ENCODE data around the gene VCPKMT. TPM values are rescaled to one million over a fixed set of nuclear protein-coding genes. Genes with fewer than 3 reads are reported as not detected.

The VCPKMT gene
- total RNA-seq, result 5.9 TPM

GRCh38 chr14:50116181-50116956 is at the start of gene VCPKMT:
VCPKMT (minus strand) TSS chr14:50116572; CDS start chr14:50116552, 20 bp downstream.
- DNase-seq (ENCODE audit: low read depth in 2 of 3, low spot score in 2 of 3), result peak; percentile 90 to 96 (median 92)

- DNase-seq (ENCODE audit: low read depth in 2 of 3, low spot score in 2 of 3), result no peak
Measured at GRCh38 chr14:50156111-50156510, 39.7 kb upstream of the VCPKMT start.

- no peak for DNase-seq (ENCODE audit: low read depth in 2 of 3, low spot score in 2 of 3)
Measured at GRCh38 chr14:50148799-50149198, 32.4 kb upstream of the VCPKMT start.

- no peak for DNase-seq (ENCODE audit: low read depth in 2 of 3, low spot score in 2 of 3)
Measured at GRCh38 chr14:50139192-50139591, 22.8 kb upstream of the VCPKMT start.

- DNase-seq (ENCODE audit: low read depth in 2 of 3, low spot score in 2 of 3), result no peak
Measured at GRCh38 chr14:50127802-50128201, 11.4 kb upstream of the VCPKMT start.

- no peak for DNase-seq (ENCODE audit: low read depth in 2 of 3, low spot score in 2 of 3)
Measured at GRCh38 chr14:50123062-50123461, 6.7 kb upstream of the VCPKMT start.

GRCh38 chr14:50122291-50122690 is 5.9 kb upstream of the VCPKMT start:
- no peak for DNase-seq (ENCODE audit: low read depth in 2 of 3, low spot score in 2 of 3)

GRCh38 chr14:50121486-50121885 is 5.1 kb upstream of the VCPKMT start:
- no peak for DNase-seq (ENCODE audit: low read depth in 2 of 3, low spot score in 2 of 3)

- DNase-seq (ENCODE audit: low read depth in 2 of 3, low spot score in 2 of 3), result no peak
Measured at GRCh38 chr14:50117456-50117855, 1.1 kb upstream of the VCPKMT start.

GRCh38 chr14:50116966-50117365 is 594 bp upstream of the VCPKMT start:
- DNase-seq (ENCODE audit: low read depth in 2 of 3, low spot score in 2 of 3), result no peak

- DNase-seq (ENCODE audit: low read depth in 2 of 3, low spot score in 2 of 3), result no peak
Measured at GRCh38 chr14:50113381-50114035, 2.9 kb downstream of the VCPKMT start.

GRCh38 chr14:50110323-50111037 is 5.9 kb downstream of the VCPKMT start:
- DNase-seq (ENCODE audit: low read depth in 2 of 3, low spot score in 2 of 3), result no peak

- DNase-seq (ENCODE audit: low read depth in 2 of 3, low spot score in 2 of 3), result no peak
Measured at GRCh38 chr14:50109342-50109741, 7.0 kb downstream of the VCPKMT start.

GRCh38 chr14:50107850-50108249 is 8.5 kb downstream of the VCPKMT start:
- no peak for DNase-seq (ENCODE audit: low read depth in 2 of 3, low spot score in 2 of 3)

- DNase-seq (ENCODE audit: low read depth in 2 of 3, low spot score in 2 of 3), result no peak
Measured at GRCh38 chr14:50106178-50106577, 10.2 kb downstream of the VCPKMT start.

GRCh38 chr14:50103558-50103957 is 12.8 kb downstream of the VCPKMT start:
- no peak for DNase-seq (ENCODE audit: low read depth in 2 of 3, low spot score in 2 of 3)

- no peak for DNase-seq (ENCODE audit: low read depth in 2 of 3, low spot score in 2 of 3)
Measured at GRCh38 chr14:50101417-50101816, 15.0 kb downstream of the VCPKMT start.

GRCh38 chr14:50100805-50101204 is 15.6 kb downstream of the VCPKMT start:
- no peak for DNase-seq (ENCODE audit: low read depth in 2 of 3, low spot score in 2 of 3)

- no peak for DNase-seq (ENCODE audit: low read depth in 2 of 3, low spot score in 2 of 3)
Measured at GRCh38 chr14:50099335-50099734, 17.0 kb downstream of the VCPKMT start.

- peak in 1 of 3 donors; percentile 45 for DNase-seq (ENCODE audit: low read depth in 2 of 3, low spot score in 2 of 3)
Measured at GRCh38 chr14:50095895-50096294, 20.5 kb downstream of the VCPKMT start.

GRCh38 chr14:50094056-50094755 is 22.2 kb downstream of the VCPKMT start:
- DNase-seq (ENCODE audit: low read depth in 2 of 3, low spot score in 2 of 3), result no peak
